Measurements from ENCODE around the gene DGKA.

DGKA gene

DNA sequence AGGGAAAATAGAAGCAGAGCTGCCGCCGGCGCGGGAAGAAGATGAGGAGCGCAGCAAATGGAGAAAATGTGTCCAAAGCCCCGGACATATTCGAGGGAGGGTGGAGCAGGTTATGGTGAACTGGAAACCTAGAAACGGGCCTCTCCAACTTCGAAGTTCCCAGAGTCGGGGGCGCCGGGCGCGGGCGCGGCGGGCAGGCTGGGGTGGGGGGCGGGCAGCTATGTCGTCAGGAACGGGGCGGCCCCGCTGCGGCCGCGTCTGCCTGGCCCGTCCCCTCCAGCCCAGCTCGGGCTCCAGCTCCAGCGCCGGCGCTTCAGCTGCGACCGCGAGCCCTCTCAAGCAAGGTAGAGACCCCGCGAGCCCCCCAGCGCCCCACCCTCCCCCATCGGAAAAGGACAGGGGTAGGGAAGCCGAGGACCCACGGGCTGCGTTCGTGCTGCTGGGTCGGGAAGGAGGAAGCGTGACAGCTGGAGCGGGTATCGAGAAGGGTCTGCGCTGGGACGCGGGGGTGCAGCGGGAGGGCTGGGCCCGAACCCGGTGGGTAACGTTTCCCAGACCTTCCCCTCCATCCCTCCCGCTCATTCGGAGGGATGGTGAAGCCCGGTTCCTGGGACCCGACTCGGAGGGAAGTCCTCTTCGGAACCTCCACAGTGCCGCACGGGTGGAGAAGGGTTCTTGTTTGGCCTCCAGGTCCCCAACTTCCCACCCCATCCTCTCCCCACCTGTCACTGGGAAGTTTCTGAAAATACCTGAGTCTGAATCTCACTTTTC is 1.0 kb downstream of the DGKA start:
- no peak for DNase-seq (ENCODE audit: low read depth)

DNA sequence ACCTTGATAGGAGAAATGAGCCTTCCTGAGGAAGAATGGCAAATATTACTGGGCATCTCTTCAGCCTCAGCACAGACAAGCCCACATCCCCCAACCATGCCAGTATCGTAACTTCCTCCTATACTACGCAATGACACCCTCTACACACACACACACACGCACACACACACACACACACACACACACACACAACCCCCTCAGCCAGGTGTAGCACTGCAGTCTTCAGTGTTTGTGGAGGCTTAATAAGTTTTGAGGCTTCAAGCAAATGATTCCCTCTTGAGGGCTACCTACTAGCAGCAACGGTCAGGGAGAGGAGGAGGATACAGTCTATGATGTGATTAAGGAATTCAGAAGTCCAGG is 1.6 kb downstream of the DGKA start:
- DNase-seq (ENCODE audit: low read depth): peak; percentile 38

DNA sequence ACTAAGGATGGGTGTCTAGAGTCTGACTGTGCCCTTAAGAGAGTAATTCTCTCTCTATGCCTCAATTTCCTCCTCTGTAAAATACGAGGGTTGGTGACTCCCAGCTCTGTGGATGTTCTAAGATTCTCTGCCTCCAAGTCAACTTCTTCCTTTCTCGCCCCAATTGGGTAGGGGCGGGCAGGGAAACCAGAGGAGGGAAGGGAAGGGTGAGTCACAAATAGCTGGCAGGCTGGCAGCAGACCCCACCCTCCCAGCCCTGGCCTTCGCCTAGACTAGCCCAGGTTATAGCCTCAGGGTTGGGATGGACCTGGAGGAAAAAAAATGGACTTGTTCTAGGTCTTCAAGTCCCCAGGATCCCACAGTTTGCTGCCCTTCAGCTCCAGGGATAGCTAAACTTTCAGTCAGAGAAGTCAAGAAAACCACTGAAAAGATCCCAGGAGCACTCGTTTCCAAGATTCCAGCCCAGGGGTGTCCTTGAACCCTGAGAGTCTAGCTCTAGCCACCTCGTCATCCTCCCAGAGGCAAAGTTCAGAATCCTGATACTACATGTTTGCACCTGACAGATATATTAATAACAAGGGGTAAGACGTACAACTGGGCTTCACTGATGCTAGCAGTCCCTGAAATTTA is 2.3 kb downstream of the DGKA start:
- DNase-seq (ENCODE audit: low read depth): no peak

DNA sequence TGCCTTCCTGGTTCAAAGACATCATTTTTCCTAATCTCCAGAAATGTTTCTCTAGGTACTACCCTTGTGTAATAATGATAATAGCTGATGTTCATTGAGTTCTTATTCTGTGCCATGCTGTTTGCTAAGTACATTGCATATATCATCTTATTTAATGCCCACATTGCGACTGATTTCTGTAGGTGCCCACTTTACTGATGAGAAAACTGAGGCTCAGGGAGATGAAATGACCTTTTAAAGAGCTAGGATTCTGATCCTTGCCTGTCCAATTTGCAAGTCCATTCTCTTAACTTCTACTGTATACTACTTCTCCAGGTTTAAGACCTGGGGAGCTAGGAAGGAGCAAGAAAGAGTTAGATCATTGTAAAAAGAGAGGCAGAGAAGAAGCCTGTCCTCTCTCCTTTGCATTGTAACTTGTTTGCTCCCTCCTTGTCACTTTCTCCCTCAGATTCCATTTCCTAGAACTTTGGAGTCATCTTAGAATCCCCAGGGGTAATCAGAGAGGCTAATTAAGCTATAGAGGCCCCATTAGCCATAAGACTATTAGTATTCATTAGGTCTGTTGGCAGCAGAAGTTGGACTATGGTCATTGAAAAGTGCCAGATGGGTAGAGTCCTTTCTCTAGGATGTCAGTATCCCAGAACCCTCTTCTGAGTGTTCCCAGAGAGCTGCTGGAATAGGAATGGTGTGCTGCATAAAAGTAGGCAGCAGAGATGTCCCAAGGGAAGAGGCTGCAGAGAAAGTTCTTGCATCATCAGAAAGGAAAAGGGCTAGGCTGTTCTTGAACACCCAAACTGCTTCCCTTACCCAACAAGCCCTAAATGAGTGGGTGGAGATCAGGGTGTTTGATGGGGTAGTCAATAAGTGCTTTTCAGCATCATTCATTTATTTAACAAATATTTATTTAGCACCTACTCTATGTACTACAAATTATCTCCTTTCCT is 3.1 kb downstream of the DGKA start:
- DNase-seq (ENCODE audit: low read depth): no peak

DNA sequence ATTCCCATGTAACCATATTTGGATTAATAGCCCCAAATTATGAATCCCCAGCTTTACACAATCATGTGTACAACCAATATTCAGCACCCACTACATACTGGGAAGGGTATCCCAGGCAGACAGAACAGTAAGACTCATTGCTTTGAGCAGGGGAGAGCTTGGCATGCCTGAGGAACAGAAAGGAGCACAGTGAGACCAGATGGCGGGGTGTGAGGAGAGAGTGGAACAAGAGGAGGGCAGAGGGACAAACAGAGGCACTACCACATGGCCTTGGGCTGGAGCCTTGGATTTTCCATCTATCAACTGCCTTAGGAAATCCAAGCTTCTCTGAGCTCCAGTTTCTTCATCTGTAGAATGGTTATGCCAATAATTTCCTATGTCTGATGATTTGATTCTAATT is 3.8 kb downstream of the DGKA start:
- DNase-seq (ENCODE audit: low read depth): no peak

DNA sequence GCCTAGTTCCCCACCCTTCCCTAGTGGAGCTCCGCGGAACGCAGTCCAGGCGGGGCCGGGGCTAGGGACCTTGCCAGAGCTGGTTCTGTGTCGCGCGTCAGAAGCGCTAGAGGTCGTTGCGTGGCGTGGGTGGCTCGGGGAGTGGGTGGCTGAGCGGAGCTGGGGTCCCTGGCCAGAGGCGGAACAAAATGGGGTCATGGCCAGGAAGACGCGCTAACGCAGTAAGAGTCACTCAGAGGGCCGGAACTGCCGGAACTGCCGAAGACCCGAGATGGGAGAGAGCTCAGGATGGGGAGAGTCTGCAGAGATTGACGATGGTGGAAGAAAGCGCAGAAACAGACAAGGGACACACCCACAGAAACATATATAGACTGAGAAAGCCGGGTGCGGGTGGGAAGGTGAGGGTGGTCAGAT is 4.8 kb downstream of the DGKA start:
- no peak for DNase-seq (ENCODE audit: low read depth)

DNA sequence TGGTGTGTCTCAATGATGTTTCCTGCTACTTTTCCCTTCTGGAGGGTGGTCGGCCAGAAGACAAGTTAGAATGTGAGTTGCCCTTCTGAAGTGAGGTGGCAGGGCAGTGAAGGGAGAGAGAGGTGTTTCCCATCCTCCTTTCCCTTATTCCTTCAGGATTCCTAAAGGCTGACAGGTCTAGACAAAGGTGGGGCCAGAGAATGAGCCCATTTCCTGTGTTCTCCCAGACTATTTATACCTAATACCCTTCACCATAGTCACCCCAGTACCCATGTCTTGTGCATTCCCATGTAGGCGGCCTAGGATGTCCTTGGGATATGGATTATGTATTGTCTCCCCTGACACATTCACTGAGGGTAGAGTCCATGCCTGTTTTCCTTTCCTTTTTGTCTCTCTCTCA is 7.0 kb downstream of the DGKA start:
- DNase-seq (ENCODE audit: low read depth): no peak

DNA sequence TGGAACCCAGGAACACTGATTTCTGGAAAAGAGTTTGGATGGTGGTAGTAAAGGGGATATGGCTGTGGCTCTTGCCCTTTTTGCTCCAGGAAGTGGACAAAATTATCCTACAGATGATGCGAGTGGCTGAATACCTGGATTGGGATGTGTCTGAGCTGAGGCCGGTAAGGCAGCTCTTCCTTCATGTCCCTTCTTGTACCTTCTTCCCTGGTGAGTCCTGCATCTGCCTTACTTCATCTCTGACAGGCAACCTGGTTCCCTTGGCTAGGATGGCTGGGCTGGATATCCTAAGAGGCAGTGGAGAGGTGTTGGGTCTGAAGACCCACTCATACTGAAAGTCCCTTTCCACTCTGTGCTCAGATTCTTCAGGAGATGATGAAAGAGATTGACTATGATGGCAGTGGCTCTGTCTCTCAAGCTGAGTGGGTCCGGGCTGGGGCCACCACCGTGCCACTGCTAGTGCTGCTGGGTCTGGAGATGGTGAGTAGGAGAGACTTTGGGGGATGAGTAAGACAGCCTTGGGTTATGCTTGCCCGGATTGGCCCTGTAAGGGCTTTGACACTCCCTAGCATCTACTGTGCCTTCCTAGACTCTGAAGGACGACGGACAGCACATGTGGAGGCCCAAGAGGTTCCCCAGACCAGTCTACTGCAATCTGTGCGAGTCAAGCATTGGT is 8.0 kb downstream of the DGKA start:
- DNase-seq (ENCODE audit: low read depth): no peak

DNA sequence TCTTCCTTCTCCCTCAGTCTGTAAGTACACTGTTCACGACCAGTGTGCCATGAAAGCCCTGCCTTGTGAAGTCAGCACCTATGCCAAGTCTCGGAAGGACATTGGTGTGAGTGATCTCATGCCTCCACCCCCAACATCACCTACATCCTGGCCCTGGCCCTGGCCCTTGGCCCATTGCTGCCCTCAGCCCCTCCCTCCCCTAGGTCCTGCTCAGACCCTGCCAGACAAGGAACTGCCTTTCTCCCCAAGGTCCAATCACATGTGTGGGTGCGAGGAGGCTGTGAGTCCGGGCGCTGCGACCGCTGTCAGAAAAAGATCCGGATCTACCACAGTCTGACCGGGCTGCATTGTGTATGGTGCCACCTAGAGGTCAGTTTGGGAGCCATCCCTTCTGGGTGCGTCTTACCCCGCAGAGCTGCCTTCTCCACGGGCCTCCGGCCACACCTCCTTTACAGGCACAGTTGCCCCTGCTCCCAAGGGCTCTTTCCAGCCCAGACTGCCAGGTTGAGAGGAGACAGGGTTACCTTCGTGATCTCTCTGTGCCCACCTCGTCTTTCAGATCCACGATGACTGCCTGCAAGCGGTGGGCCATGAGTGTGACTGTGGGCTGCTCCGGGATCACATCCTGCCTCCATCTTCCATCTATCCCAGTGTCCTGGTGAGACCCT is 9.2 kb downstream of the DGKA start:
- peak; percentile 79 for DNase-seq (ENCODE audit: low read depth)

DNA sequence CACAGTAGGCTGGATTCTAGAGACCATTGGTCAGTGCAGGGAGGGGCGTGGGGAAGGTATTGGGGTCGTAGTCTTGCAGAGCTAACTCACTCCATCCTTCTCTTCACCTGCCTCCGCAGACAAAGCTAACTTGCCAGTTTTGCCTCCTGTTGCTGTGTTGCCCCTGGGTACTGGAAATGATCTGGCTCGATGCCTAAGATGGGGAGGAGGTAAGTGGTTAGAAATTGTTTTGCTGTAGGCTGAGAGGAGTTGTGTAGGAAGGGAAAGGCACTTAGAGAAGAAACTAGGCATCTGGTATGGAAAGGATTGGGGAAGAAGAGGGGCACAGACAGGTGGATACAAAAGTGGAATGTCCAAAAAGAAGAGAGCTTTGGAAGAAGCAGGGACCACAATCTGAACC is 11.1 kb downstream of the DGKA start:
- DNase-seq (ENCODE audit: low read depth): no peak

DNA sequence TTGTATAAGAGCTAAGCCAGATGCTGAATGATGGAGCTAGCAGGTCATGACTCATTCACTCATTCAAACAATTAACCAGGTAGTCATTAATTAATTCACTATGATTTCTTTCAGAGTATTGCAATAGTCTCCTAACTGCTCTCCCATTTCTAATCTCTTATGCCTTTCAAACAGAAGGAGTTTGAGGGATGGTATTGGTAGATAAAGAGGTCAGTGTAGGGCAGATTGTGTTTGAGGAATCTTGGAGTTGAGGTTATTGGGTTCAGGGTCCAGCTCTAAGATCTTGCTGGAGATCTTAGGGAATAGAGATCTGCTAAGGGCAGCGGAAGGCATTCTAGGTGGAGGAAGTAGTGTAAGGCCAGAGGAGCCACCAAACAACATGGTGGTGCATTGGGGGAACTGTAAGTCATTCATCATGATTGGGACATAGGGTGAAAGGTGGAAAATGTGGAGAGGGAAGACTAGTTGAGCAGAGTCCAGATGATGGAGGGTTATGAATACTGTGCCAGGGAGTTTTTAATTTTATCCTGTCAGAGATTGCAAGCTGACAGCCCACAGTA is 11.7 kb downstream of the DGKA start:
- no peak for DNase-seq (ENCODE audit: low read depth)

DNA sequence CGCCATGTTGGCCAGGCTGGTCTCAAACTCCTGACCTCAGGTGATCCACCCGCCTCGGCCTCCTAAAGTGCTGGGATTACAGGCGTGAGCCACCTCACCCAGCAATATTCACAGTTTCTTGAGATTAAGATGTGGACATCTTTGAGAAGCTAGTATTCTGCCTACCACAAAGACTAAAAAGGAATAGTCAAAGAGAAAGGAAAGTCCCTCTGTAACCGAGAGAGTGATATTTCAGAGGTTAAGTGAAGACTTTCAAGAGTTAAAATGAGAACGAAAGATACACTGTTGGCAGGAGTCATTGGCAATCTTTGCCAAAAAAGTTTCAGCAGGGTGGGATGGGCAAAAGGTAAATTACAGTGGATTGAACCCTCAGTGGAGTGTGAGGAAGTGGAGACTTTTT is 15.6 kb downstream of the DGKA start:
- no peak for DNase-seq (ENCODE audit: low read depth)

DNA sequence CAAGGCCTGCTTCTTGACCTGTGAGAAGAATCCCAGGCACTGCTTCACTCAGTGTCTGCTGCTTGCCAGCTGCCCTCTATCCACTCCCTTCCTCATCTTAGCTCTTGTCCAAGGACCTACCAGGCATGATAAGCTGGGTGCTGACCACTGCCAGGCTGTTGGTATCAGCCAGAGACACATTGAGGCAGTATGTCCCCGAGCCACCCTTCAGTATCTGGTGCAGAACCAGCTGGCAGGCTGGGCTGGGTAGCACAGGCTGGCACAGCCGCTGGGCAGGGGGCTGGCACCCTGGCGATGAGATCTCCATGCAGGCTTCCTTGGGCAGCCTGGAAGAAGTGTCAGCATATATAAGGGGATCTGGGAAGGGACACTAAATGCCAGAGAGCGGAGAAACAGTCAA is 24.4 kb downstream of the DGKA start:
- DNase-seq (ENCODE audit: low read depth): no peak

DNA sequence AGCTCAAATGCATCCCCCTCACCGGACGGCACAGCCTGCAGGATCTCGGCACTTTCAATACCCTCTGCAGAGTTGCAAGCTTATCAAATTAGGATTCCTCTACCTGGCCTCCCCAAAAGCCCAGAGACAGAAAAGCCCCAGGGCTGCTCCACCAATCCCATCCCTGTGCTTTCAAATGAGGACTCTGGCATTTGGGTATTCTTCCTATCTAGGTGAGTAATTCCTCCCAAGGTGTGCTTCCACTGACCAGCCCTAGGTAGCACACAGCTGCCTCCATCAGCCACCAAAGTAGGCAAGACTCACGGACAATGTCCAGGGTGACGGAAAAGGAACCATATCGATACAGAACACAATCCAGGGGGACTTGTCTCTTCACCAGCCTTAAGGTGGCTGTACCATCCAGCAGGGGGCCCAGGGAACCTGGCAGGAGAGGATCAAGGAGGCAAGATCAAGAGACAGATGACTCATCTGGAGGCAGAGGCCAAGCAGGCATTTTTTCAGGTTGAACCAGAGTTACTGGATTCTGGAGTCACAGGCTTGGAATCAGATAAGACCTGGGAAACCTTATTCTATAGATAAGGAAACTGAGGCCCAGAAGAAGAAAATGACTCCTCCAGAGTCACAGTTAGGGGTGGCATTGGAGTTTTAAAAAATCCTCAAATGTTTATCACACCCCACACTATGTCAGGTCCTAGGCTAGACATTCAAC is 25.0 kb downstream of the DGKA start:
- DNase-seq (ENCODE audit: low read depth): no peak

DNA sequence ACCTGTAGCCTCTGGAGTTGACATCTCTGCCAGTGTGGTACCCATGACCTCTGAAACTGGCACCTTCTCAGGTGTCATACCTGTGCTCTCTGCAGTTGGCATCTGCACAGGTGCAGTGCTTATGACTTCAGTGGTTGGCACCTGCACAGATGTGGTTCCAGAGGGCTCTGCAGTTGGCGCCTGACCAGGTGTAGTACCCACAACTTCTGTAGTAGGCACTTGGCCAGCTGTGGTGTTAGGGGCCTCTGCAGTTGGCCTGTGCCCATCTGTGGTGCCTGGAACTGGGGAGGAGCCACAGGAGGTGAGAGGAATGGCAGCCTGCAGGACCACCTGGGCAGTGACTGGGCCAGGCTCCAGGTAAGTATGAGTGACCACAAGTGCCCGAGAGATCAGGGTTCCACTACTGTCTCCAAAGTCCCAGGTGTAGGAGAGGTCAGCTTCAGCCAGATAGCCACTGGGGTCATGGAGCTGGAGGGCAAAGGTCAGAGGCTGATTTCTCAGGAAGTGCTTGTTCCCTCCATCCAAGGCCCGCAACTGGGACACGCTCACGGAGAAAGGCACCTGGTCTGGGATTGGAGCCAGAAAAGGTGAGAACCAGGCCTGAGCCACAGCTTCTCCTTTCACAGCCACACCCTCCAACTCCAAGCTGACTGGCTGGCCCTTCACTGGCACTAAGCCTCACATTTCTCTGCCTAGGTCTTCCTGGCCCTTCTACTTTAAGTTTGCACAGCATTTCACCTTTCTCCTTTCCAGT is 26.3 kb downstream of the DGKA start:
- no peak for DNase-seq (ENCODE audit: low read depth)

DNA sequence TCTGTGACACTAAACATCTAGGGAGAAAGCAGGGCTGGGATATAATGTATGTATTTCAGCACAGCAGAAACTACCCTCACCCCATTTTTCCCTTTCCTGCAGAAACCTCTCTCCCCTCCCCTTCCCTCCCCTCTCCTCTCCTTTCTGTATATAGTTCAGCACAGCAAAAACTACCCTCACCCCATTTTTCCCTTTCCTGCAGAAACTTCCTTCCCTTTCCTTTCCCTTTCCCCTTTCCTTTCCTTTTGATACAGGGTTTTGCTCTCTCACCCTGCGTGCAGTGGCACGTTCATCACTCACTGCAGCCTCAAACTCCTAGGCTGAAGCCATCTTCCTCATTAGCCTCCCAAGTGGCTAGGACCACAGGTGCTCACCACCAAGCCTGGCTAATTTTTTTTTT is 32.8 kb downstream of the DGKA start:
- no peak for DNase-seq (ENCODE audit: low read depth)

DNA sequence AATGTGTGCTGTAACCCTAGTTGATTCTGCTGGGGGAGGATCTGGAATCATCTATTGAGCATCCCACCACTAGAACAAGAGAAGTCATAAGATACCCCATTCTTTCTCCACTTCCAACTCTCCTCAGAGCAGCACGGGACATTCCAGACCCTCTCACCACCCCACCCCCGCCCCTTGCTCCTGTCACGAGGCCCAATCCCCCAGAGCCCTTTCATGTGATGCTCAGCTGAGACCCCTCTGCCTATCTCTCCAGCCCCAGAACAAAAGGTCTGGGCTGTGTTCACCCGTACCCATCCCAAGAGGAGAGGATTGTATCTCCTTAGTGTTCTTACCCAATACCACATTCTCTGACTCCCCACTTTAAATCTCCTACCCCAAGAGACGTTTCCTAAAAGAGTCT is 34.3 kb downstream of the DGKA start:
- DNase-seq (ENCODE audit: low read depth): no peak

DNA sequence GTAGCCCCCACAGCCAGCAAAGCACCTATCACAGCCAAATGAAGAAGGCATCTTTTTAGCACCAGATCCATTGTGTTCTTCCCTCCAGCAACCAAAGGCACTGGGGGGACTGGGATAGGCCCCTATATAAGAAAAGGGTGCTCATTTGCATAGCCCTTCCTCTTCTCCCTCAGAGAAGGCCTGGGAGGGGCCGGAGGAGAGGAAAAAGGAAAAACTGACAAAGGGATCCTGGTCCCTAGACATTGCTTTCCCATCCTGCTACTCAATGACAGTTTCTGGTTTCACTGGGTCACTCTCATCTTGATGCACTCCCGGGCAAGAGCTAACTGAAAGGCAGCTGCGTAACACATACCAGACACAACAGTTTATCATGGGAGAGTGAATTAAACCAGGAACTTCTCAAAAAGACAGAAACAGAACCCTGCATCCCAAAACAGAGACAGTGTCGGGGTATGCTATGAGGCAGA is 35.0 kb downstream of the DGKA start, which contains the start of gene PMEL:
Gene PMEL, minus strand, starts transcription at position 102 of the 467 bp plus-strand sequence. Its CDS starts 31 bp downstream, at position 71.
- no peak for DNase-seq (ENCODE audit: low read depth)

DNA sequence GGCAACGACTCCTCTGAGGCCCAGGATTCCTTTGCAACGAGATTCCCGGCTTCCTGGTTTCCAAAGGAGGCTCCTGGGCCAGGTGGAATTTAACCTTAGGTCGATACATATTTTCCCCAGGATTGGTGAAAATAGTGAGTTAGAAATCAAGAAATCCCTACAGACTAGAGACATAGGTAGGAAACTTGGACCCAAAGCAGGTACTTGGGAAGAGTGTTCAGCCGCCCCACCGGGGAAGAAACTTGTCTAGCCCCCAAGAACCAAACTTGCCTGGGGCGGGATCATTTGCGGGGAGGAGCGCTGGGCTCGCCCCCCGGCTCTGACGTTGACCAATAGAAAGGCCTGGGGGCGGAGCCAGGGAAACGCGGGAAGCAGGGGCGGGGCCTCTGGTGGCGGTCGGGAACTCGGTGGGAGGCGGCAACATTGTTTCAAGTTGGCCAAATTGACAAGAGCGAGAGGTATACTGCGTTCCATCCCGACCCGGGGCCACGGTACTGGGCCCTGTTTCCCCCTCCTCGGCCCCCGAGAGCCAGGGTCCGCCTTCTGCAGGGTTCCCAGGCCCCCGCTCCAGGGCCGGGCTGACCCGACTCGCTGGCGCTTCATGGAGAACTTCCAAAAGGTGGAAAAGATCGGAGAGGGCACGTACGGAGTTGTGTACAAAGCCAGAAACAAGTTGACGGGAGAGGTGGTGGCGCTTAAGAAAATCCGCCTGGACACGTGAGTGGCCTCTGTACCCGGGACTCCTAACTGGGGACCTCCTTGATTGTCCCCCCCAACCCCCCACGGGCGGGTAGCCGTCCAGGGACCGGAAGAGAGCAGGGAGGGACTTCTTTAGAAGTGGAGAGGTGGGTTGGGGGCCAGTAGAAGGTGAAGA is 35.7 kb downstream of the DGKA start, which contains the start of gene CDK2:
Gene CDK2, plus strand, starts transcription at position 423 of the 874 bp plus-strand sequence. Its CDS starts 179 bp downstream, at position 602.
- DNase-seq (ENCODE audit: low read depth): peak; percentile 81

Measured in activated gamma-delta T cell treated with anti-CD3 and anti-CD28 coated beads, Interleukin-2, amount 50 U/mL, for 16 hours (primary cell).